LoVo (cell line): Measurements from ENCODE around the gene SKAP1.

ENCODE experiments used
- DNase-seq: peaks from one replicate; pipeline ENCODE4 v3.0.0-alpha.2; 2016; ENCODE audit warnings: low spot score

Gene SKAP1

GRCh38 chr17:48173191-48173984, 256.6 kb downstream of the SKAP1 start:
- no peak for DNase-seq

- no peak for DNase-seq
These were observed 260.1 kb downstream of the SKAP1 start for GRCh38 chr17:48169926-48170325.

DNA sequence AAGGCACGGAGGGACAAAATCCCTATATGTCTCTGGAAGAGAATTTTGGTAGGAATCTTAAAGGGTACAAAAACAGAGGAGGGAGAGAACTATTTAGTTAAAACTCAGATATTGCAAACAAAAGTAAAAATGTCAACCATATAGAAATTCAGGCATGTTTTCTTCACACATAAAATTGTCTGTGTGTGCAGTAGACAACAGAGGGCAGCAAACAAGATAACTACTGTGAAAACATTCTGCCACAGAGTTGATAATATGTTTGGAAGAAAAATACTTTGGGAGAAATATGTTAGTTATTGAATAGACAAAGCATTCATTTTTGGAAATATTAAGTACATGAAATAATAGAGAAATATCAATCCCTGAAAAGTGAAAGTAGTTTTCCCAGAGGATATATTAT, 266.2 kb downstream of the SKAP1 start:
- no peak for DNase-seq

GRCh38 chr17:48162946-48163506, 267.0 kb downstream of the SKAP1 start:
- peak; percentile 24 for DNase-seq

GRCh38 chr17:48162306-48162934, 267.6 kb downstream of the SKAP1 start:
- no peak for DNase-seq

DNA sequence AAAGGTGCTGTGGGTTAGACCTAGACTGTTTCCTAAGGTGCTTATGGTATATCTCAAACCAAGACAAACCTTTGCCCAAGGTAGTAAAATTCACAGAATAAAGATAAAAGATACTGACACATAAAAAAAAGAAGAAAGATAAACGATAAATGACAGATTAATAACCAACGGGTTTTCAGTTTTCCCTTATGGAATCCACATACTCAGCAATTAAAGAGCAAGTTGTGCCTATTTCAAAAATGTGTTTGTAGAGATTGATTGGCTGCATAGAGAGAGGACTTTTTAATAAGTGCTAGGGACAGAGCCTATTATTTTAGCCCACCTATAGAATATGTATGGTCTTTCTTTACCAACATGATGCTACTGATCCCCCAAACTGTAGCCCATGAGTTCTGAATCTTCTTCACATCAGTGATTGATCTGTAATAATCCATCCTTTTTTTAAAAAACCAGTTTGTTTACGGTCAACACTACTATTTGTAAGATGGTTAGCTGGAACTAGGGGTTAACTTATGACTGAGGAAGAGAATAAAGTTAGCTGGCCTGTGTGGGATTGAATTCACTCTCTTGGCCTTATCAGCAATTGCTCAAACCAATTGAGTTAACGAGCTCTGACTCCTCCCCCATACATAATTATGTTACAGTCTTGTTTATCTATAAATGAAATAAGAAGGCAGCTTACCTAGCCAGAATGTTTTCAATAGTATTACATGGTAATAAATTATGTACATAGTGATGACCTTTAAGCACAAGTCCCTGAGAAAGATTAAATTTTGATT, 268.7 kb downstream of the SKAP1 start:
- no peak for DNase-seq

- no peak for DNase-seq
These were observed 269.6 kb downstream of the SKAP1 start for GRCh38 chr17:48160177-48161081.

DNA sequence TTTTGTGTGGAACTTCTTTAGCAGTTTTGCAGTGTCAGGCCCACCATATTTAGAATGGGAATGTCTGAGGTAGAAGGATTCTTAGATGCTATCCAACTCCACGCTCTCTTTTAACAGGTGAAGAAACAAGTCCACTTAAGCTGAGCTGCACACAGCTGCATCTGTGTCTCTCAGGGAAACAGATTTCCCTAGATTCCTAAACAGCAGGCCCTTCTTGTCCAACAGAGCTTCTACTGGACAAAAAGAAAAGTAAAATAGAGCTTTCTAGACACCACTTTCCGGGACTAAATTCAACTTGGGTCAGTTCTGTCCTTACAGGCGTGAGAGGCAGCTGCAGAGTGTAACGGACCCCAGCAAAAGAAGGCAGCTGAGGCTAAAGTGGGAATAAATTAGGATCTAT, 270.8 kb downstream of the SKAP1 start:
- DNase-seq, result no peak

- DNase-seq, result no peak
These were observed 274.0 kb downstream of the SKAP1 start for GRCh38 chr17:48155889-48156611.

DNA sequence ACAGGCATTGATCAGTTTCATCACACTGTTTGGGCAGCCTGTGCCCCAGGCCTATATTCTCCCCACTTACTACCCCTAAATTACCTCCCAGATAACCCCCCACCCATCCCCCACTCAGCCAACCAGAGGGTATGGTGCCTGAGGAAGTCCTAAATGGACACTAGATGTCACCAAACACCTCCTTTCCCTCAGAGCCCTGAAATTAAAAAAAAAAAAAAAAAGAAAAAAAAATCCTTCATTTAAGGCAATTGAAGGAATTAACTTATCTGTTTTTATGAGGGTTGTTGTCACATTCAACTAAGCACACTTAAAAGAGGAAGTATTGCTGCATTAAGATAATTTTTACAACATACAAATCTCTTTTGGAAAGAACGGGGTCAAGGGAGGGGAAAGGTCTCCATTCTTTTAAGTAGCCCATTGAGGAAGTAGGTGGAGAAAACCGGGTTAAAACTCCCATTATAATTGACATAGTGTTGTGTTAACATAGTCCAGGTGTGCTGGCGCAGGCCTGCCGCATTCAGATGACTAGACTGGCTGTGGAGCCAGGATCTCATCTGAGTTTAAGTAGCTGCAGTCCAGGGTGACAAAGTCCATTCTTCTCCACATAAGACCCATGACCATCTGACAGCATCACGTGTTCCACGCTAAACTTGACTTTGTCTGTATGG, 276.2 kb downstream of the SKAP1 start:
- peak; percentile 57 for DNase-seq

DNA sequence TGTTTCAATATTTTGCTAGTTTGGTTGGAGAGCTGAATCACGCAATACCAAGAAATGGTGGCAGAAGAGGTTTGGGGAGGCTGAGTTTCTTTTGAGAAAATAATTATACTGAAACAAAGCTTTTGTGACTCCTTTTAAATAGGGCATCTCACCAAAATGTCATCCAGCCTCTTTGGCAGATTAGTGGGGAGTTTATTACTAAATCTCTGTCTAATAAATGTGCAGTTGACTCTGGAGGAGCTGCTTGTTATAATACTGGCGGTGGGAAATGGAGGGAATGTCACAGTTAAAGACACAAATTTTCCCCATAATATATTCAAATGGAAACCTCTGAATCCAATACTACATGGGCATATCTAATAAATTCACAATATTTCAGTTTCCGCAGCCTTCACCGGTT, 277.7 kb downstream of the SKAP1 start:
- DNase-seq, result no peak

DNA sequence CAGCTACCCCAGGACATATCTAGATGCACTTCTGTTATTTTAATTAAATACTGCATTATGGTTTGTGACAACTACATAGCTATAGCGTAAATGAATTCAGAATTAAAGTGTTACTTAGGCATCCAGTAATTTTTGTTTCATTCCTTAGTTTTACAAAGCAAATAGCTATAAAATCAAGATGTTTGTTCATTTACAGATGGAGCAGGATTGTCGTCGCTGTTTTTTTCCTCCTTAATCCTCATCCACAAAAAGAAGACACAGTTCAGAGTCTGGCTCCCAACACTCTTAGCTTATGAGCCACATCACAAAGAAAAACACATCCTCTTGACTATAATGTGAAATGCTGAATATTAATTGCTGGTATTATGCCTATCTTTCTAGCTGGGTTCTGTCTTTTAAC, 278.8 kb downstream of the SKAP1 start:
- no peak for DNase-seq

GRCh38 chr17:48150597-48151001, 279.4 kb downstream of the SKAP1 start:
- DNase-seq, result no peak

DNA sequence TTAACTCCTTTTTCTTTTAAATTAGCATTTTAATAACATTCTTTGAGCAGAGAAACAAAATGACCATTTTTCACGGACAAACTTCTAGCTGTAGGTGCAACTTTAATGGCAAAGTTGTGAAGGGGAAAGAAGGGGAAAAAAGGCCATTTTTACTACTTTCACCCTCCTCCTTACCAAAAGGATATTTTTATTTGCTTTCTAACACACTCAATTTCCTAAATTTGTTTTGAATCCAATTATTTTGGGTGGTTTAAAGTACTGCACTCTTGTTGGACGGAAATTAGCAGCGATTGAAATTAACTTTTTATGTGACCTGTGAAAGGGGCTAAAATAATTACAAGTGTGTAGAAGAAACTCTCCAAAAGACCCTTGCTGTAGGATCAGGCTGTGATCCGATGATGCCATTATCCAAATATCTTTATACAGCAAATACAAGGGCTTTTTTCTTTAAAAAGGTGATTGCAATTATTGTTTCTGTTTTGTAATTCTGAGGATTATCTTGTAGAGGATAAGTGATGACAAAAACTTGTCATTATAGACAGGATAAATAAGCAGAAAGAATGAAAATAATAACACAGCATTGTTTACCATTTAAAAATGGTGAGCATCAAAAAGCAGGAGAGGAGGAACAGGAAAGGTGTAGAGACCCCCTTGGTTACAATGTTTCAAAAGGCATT, 280.1 kb downstream of the SKAP1 start:
- no peak for DNase-seq

DNA sequence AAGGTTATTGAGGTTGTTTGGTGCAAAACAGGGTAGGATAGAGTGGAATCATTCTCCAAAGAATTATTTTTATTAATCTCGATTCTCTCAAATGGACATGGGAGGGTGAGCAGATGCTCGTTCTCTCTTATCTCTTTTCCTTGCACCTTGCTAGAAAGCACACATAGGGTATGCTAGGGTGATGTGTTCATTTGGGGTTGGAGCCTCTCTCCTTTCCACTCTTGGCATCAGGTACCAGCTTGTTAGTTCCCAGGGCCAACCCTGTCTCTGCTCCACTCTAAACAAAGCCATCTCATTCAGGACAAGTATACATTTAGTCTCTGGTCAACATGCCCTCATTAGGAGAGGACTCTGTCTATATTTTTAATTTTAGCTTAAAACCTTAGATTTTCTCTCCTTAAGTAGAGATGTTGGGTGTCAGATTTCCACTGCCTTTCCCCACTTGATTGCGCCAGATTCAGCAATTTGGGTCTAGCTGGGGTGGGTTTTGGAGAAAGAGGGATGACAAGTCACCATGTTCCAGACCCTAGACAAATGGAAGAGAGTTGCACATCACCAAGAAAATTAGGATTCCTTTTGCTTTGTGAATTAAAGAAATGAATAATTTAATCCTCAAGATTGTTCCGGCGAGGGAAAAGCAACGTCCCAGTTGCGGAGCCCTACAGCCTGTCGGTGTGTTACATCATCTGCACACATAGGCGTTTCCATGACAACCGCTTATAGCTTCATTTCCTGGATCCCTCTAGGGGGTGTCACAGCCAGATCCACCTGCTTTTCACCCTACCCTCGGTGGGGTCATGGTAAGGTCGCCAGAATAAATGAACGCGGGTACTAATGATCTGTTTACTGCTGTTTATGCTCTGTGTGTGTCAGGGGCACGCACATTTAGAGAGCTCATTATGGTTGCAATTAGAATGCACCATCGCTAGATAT, 280.9 kb downstream of the SKAP1 start:
- no peak for DNase-seq

DNA sequence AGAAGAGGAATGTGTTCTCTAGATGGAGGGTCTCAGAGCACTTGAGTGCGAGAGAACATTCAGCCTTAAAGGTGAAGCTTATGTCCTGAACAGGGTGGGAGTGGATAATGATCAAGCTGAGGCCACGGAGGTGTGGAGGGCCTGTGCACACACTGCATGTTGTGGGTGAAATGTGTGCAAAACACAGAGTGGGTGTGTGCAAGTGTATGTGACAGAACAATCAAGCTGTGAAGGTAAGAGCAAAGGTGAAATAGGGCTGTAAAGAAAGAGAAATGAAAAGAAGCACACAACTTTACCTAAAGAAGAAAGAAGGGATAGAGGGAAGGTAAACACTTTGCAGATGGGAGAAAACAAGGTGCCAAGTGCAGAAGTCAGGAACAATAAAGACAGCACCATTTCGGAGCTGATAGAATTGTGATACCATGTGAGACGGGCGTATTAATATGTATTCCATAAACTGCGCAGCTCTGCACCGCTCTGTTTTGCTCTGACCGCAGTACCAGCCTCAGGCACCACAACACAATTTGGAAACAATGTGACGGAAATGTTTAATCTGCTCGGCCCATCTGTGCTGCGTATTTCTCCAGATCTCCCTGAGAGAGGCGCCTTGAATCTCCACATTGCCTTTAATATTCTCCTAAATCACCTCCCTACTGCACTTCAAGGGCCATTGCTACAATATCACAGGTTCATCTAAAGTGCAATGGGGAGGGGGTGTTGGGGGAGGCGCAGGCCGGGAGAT, 281.8 kb downstream of the SKAP1 start:
- no peak for DNase-seq

DNA sequence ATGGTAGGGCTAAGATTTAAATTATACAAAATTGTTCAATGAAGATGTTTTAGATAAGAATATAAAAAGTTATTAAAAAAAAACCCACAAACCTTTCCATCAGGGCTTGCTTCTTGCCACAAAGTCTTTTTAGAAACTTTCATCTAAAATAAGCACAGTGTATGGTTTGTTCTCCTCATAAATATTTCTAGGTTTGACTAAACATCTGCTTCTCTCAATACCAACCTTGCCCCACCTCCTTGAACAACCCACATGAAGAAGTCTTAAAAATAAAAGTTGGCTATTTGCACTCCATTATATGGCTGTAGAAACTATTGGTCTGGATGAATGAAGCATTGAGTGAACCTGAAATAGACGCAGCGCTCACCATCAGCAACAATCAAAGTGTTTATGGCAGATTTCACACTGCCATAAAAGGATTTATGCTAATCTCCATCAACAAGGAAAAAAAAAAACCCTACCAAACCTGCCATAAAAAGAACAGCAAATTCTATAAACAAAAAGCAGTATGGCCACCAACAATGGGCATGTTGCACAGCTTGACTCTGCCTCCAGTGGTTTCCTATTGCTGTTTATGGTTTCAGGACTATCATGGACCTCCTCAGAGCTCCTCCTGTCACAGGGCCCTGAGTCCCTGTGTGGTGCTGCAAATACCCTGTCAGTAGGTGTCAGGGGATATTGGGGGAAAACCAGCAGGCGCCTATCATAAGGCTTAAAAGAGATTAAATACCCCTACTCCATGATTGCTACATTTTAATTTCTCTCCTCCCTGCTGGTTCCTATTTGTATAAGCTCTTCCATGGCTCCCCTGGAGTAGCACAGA, 284.8 kb downstream of the SKAP1 start:
- DNase-seq, result no peak
